Muscle layer of colon (tissue), 2 donors: Measurements from ENCODE around the gene MZF1.
"Not testable (repeated sequence)": the region's sequence is repeated elsewhere in the genome, so short reads cannot be mapped to it uniquely, and the experiment has no call there.

Source experiments
- H3K27ac ChIP-seq: one replicate; pipeline ENCODE4 v1.7.0; 2013; ENCODE audit warnings: low read depth, mild to moderate bottlenecking, low read length, moderate library complexity
- H3K27me3 ChIP-seq, 2 donors: one replicate each; pipeline ENCODE4 v1.7.0; 2013; ENCODE audit warnings: low read length in 2 of 2, mild to moderate bottlenecking in 2 of 2; ENCODE audit not compliant: insufficient read depth in 2 of 2, control insufficient read depth in 1 of 2
- H3K36me3 ChIP-seq: one replicate; pipeline ENCODE4 v1.7.0; 2013; ENCODE audit warnings: mild to moderate bottlenecking, low read length; ENCODE audit not compliant: insufficient read depth
- H3K4me1 ChIP-seq: one replicate; pipeline ENCODE4 v1.7.0; 2013; ENCODE audit warnings: mild to moderate bottlenecking, low read length; ENCODE audit not compliant: insufficient read depth
- H3K4me3 ChIP-seq, 2 donors: one replicate each; pipeline ENCODE4 v1.7.0; 2013; ENCODE audit warnings: low read length in 2 of 2, low read depth in 1 of 2, mild to moderate bottlenecking in 1 of 2, moderate library complexity in 1 of 2
- H3K9ac ChIP-seq: one replicate; pipeline ENCODE4 v1.7.0; 2013; ENCODE audit warnings: low read length
- H3K9me3 ChIP-seq: one replicate; pipeline ENCODE4 v1.7.0; 2013; ENCODE audit warnings: mild to moderate bottlenecking, low read length
- donor health status: abdominal sarcoma.
- donor health status: Adenocarcinoma of cecum.

The MZF1 gene

GRCh38 chr19:58578012-58578925 lies 5.1 kb upstream of the MZF1 start:
- Histone ChIP-seq H3K9me3 (no peaks in the 10 kb centered on the region), H3K36me3 (peaks cover 15% of the 10 kb centered on the region), H3K4me1 (peaks cover 23% of the 10 kb centered on the region), H3K27ac (no peak overlapping the region), H3K4me3 (no peak overlapping the region), H3K9ac (no peak overlapping the region), H3K27me3 (no peaks in the 10 kb centered on the region)

- not testable (repeated sequence) for H3K9ac ChIP-seq, H3K27me3 ChIP-seq, H3K27ac ChIP-seq, H3K4me3 ChIP-seq, H3K36me3 ChIP-seq, H3K9me3 ChIP-seq
- peaks cover 23% of the 10 kb centered on the region for H3K4me1 ChIP-seq
Measured at GRCh38 chr19:58577581-58577980, 4.4 kb upstream of the MZF1 start.

- Histone ChIP-seq H3K27ac (peak overlapping the region; percentile 86), H3K36me3 (peaks cover 9% of the 10 kb centered on the region), H3K27me3 (no peaks in the 10 kb centered on the region), H3K4me1 (peaks cover 19% of the 10 kb centered on the region), H3K4me3 (peak overlapping the region; percentile 51 to 74), H3K9me3 (no peaks in the 10 kb centered on the region), H3K9ac (peak overlapping the region; percentile 39)
Measured at GRCh38 chr19:58575183-58576041, 2.3 kb upstream of the MZF1 start.

DNA sequence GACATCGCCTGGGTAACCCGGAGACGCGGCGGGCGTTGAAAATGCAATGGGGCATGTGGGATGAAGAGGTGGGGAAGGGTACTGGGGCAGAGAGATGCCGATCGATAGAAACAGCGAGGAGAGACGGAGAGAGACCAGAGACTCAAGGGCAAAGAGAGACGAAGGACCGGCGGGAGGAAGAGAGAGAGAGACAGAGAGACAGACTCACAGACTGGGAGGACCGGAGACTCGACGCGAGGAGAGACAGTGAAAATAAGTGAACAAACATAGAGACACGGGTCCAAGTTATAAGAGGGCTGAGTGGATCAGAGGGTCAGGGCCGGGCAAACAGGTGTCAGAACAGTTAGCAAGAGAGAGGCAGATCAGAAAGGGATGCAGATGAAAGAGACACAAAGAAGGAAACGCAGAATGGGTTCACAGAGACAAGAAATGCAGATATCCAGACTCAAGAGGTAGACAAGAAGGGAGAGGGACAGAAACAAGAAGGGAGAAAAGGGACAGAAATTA lies 576 bp upstream of the MZF1 start:
- H3K27me3 ChIP-seq, result no peaks in the 10 kb centered on the region
- H3K36me3 ChIP-seq, result peaks cover 24% of the 10 kb centered on the region
- H3K9ac ChIP-seq, result peak overlapping the region; percentile 62
- H3K27ac ChIP-seq, result peak overlapping the region; percentile 59
- no peaks in the 10 kb centered on the region for H3K9me3 ChIP-seq
- peaks cover 19% of the 10 kb centered on the region for H3K4me1 ChIP-seq
- peak overlapping the region; percentile 64 to 69 for H3K4me3 ChIP-seq

DNA sequence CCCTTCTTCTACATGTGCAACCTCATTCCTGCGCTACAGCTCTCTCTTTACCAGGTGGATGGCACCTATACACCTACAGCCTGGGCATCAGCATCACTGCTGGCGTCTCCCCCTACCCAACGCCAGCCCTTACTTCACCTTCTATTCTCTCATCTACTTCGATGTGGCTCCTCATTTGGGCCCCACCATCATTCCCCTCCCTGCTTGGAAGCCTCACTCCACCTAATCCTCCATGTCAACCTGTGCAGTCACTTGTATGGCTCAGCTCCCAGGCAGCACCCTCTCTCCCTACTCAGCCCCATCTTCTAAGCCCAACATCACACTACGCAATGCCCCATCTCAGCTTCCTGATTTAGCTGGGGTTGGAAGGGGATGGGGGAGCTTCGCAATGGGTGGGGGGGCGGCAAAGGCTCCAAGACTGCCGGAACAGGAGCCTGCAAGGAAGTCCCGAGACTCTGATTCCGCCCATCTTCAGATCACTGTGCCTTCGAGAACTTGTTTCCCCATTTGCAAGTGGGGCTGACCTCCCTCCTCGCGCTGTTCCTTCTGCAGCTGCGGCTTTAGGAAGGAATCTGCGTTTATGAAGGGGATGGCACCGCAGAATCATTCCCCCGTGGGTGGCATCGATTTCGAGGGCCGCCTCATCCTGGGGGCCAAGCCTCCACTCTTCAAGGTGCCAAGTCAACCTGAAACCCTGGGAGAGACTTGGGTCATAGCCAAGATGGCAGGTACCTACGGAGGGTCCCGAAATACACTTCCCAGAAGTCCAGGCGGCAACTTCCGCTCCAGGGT lies 913 bp downstream of the MZF1 start:
- Histone ChIP-seq H3K4me3 (peak overlapping the region; percentile 55 to 69), H3K9me3 (no peaks in the 10 kb centered on the region), H3K36me3 (peaks cover 30% of the 10 kb centered on the region), H3K9ac (no peak overlapping the region), H3K27ac (peak overlapping the region; percentile 79), H3K27me3 (no peaks in the 10 kb centered on the region), H3K4me1 (peaks cover 19% of the 10 kb centered on the region)

DNA sequence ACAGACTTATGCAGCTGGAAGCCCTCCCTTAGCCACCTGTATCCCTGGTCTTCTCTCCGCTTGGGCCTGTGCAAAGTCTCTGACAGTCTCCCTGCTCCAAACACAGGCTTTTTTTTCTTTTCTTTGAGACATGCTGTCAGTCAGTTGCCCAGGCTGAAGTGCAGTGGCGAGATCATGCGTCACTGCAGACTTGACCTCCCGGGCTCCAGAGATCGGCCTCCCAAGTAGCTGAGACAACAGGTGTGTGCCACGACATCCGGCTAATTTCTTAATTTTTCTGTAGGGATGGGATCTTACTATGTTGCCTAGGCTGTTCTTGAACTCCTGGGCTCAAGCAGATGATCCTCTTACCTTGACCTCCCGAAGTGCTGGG lies 1.6 kb downstream of the MZF1 start:
- H3K9me3 ChIP-seq, result no peaks in the 10 kb centered on the region
- no peaks in the 10 kb centered on the region for H3K27me3 ChIP-seq
- H3K27ac ChIP-seq, result no peak overlapping the region
- H3K4me1 ChIP-seq, result peaks cover 19% of the 10 kb centered on the region
- peaks cover 30% of the 10 kb centered on the region for H3K36me3 ChIP-seq
- H3K9ac ChIP-seq, result no peak overlapping the region
- H3K4me3 ChIP-seq, result no peak overlapping the region

GRCh38 chr19:58570770-58571574 lies 2.2 kb downstream of the MZF1 start:
- Histone ChIP-seq H3K4me3 (no peak overlapping the region), H3K27ac (no peak overlapping the region), H3K36me3 (peaks cover 30% of the 10 kb centered on the region), H3K27me3 (no peaks in the 10 kb centered on the region), H3K9me3 (no peaks in the 10 kb centered on the region), H3K9ac (no peak overlapping the region), H3K4me1 (peaks cover 19% of the 10 kb centered on the region)

GRCh38 chr19:58569943-58570670 lies 3.0 kb downstream of the MZF1 start:
- Histone ChIP-seq H3K9me3 (no peaks in the 10 kb centered on the region), H3K4me3 (no peak overlapping the region), H3K4me1 (peaks cover 19% of the 10 kb centered on the region), H3K27me3 (no peaks in the 10 kb centered on the region), H3K36me3 (peaks cover 30% of the 10 kb centered on the region), H3K9ac (no peak overlapping the region), H3K27ac (no peak overlapping the region)

GRCh38 chr19:58569191-58569942 lies 3.8 kb downstream of the MZF1 start:
- Histone ChIP-seq H3K9me3 (no peaks in the 10 kb centered on the region), H3K27ac (no peak overlapping the region), H3K4me1 (peaks cover 18% of the 10 kb centered on the region), H3K4me3 (no peak overlapping the region), H3K9ac (no peak overlapping the region), H3K36me3 (peaks cover 30% of the 10 kb centered on the region), H3K27me3 (no peaks in the 10 kb centered on the region)
